ENCODE results near the gene CLTCL1.

CLTCL1 gene

GRCh38 chr22:19213001-19213400 lies 78.5 kb downstream of the CLTCL1 start:
- H3K36me3 ChIP-seq (replicated peaks): peaks cover 5% of the 10 kb centered on the region
- no peak overlapping the region for H3K4me3 ChIP-seq (ENCODE audit: low read depth, low read length)
- H3K27me3 ChIP-seq (replicated peaks): no peaks in the 10 kb centered on the region
- H3K27ac ChIP-seq: no peak overlapping the region
- in situ Hi-C loops (cut with HindIII; ENCODE audit: low pct_ligation_motif_present, low sequenced_read_pairs): no loop called here
- no peak for DNase-seq
- TF ChIP-seq CTCF (IDR thresholded peaks at IDR 0.05; ENCODE audit: low read depth, low read length, missing control alignments): no peak

DNA sequence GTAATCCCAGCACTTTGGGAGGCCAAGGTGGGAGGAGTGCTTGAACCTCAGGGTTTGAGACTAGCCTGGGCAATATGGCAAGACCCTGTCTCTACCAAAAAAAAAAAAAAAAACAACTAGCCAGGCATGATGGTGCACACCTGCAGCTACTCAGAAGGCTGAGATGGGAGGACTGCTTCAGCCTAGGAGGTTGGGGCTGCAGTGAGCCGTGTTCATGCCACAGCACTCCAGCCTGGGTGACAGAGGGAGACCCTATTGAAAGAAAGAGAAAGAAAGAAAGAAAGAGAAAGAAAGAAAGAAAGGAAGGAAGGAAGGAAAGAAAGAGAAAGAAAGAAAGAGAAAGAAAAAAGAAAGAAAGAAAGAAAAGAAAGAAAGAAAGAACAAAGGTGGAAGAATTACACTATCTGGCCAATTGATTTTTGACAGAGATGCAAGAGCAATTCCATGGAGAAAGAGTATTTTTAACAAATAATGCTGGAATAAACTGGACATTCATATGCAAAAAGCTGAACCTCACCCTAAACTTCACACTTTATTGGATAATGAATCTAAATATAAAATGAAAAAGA lies 79.1 kb downstream of the CLTCL1 start:
- no peak for TF ChIP-seq CTCF (IDR thresholded peaks at IDR 0.05; ENCODE audit: low read depth, low read length, missing control alignments)
- DNase-seq: no peak
- Histone ChIP-seq H3K27ac (no peak overlapping the region), H3K36me3 (replicated peaks) (peaks cover 5% of the 10 kb centered on the region), H3K4me3 (ENCODE audit: low read depth, low read length) (no peak overlapping the region), H3K27me3 (replicated peaks) (no peaks in the 10 kb centered on the region)
- in situ Hi-C loops (cut with HindIII; ENCODE audit: low pct_ligation_motif_present, low sequenced_read_pairs): no loop called here

GRCh38 chr22:19210188-19210587 lies 81.3 kb downstream of the CLTCL1 start:
- Histone ChIP-seq H3K36me3 (replicated peaks) (no peaks in the 10 kb centered on the region), H3K27ac (no peak overlapping the region), H3K27me3 (replicated peaks) (no peaks in the 10 kb centered on the region), H3K4me3 (ENCODE audit: low read depth, low read length) (no peak overlapping the region)
- in situ Hi-C loops (cut with HindIII; ENCODE audit: low pct_ligation_motif_present, low sequenced_read_pairs): no loop called here
- TF ChIP-seq CTCF (IDR thresholded peaks at IDR 0.05; ENCODE audit: low read depth, low read length, missing control alignments): no peak
- no peak for DNase-seq

DNA sequence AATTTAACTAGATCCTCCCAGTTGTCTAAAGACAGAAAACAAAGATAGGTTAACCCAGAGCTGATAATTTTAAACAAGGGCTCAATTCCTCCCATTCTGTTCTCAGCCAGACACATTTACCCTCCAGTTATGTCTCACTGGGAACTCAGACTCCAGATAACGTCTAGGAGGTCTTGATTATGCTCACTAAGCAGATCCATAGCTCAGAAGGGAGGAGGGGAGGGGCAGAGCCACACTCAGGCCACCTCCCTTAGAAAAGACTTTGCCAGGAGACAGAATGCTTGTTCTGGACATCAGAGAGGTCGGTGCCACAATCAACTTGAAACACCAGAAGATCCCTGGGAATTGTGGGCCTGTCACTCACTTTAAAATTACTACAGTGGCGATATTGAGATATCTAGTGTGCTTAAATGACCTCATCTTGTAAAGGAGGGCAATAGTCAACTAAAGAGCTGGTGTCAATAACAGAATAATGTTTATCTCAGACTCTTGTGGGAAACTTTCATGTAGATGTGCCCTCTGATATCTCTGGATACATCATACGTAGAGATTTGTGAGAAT lies 83.2 kb downstream of the CLTCL1 start:
- no peak overlapping the region for H3K4me3 ChIP-seq (ENCODE audit: low read depth, low read length)
- TF ChIP-seq CTCF (IDR thresholded peaks at IDR 0.05; ENCODE audit: low read depth, low read length, missing control alignments): no peak
- no peaks in the 10 kb centered on the region for H3K27me3 ChIP-seq (replicated peaks)
- no peak overlapping the region for H3K27ac ChIP-seq
- in situ Hi-C loops (cut with HindIII; ENCODE audit: low pct_ligation_motif_present, low sequenced_read_pairs): no loop called here
- DNase-seq: no peak
- no peaks in the 10 kb centered on the region for H3K36me3 ChIP-seq (replicated peaks)

DNA sequence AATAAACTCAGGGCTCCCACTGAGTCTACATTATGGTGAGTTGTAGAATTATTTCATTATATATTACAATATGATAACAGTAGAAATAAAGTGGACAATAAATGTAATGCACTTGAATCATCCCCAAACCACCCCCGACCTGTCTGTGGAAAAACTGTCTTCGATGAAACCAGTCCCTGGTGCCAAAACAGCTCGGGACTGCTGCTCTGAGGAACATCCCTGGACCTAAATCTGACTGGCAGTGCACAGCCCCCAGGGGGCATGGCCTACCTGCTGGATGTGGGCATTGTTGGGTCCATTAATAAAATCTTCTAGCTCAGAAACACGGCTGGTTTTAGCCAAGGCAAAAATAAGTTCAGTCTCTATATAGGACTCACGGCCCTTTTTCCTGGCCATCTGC lies 83.6 kb downstream of the CLTCL1 start:
- in situ Hi-C loops (cut with HindIII; ENCODE audit: low pct_ligation_motif_present, low sequenced_read_pairs): no loop called here
- H3K4me3 ChIP-seq (ENCODE audit: low read depth, low read length): no peak overlapping the region
- no peak for TF ChIP-seq CTCF (IDR thresholded peaks at IDR 0.05; ENCODE audit: low read depth, low read length, missing control alignments)
- no peaks in the 10 kb centered on the region for H3K36me3 ChIP-seq (replicated peaks)
- H3K27me3 ChIP-seq (replicated peaks): no peaks in the 10 kb centered on the region
- H3K27ac ChIP-seq: no peak overlapping the region
- no peak for DNase-seq

GRCh38 chr22:19207401-19207808 lies 84.1 kb downstream of the CLTCL1 start:
- in situ Hi-C loops (cut with HindIII; ENCODE audit: low pct_ligation_motif_present, low sequenced_read_pairs): no loop called here
- Histone ChIP-seq H3K4me3 (ENCODE audit: low read depth, low read length) (no peak overlapping the region), H3K27me3 (replicated peaks) (no peaks in the 10 kb centered on the region), H3K36me3 (replicated peaks) (no peaks in the 10 kb centered on the region), H3K27ac (no peak overlapping the region)
- DNase-seq: no peak
- TF ChIP-seq CTCF (IDR thresholded peaks at IDR 0.05; ENCODE audit: low read depth, low read length, missing control alignments): no peak
